Measurements from ENCODE around the gene COA7.

GRCh38 chr1:52662645-52663313 is 35.4 kb downstream of the COA7 start:
- no peak for TF ChIP-seq CTCF (IDR thresholded peaks at IDR 0.05)
- TF ChIP-seq ELF1 (IDR thresholded peaks at IDR 0.05) = no peak
- no peak for TF ChIP-seq POLR2AphosphoS5 (IDR thresholded peaks at IDR 0.05; ENCODE audit: low read depth, low read length)
- no peak for TF ChIP-seq FOXM1 (IDR thresholded peaks at IDR 0.05; ENCODE audit: low read depth)
- TF ChIP-seq TAF1 (IDR thresholded peaks at IDR 0.05; ENCODE audit: borderline replicate concordance, low read depth, low read length) = no peak
- no peak for TF ChIP-seq FOXJ3 (CRISPR knock-in tag; IDR thresholded peaks at IDR 0.05)
- TF ChIP-seq FOSL2 (IDR thresholded peaks at IDR 0.05; ENCODE audit: borderline replicate concordance, low read depth) = no peak
- no peak for TF ChIP-seq EZH2phosphoT487 (IDR thresholded peaks at IDR 0.05; ENCODE audit: borderline replicate concordance, low read depth)
- no peak for TF ChIP-seq ZBTB33 (IDR thresholded peaks at IDR 0.05; ENCODE audit: borderline replicate concordance, low read depth)
- TF ChIP-seq GABPA (IDR thresholded peaks at IDR 0.05; ENCODE audit: low read depth) = no peak
- no peak for TF ChIP-seq SMC3 (IDR thresholded peaks at IDR 0.05; ENCODE audit: low read depth, low read length)
